ENCODE measurements around the gene ARHGEF28. TPM values are rescaled to one million over a fixed set of nuclear protein-coding genes. Genes with fewer than 3 reads are reported as not detected.

Gene ARHGEF28
- total RNA-seq, 2 experiments from 2014 or later = not detected

GRCh38 chr5:73960023-73960422 is 334.0 kb downstream of the ARHGEF28 start:
- peaks cover 3% of the 10 kb centered on the region for H3K9me3 Mint-ChIP-seq (ENCODE audit: low read depth)
- CTCF ChIA-PET = no interaction called here
- peaks cover 2% of the 10 kb centered on the region for H3K27me3 Mint-ChIP-seq
- H3K4me3 Mint-ChIP-seq = no peak overlapping the region
- ATAC-seq (no peak), DNase-seq (no peak)
- no peaks in the 10 kb centered on the region for H3K36me3 Mint-ChIP-seq
- H3K27ac Mint-ChIP-seq = no peak overlapping the region
- peaks cover 2% of the 10 kb centered on the region for H3K4me1 Mint-ChIP-seq

- CTCF ChIA-PET = no interaction called here
- H3K4me1 Mint-ChIP-seq = peaks cover 2% of the 10 kb centered on the region
- no peaks in the 10 kb centered on the region for H3K36me3 Mint-ChIP-seq
- no peak overlapping the region for H3K27ac Mint-ChIP-seq
- H3K9me3 Mint-ChIP-seq (ENCODE audit: low read depth) = peaks cover 3% of the 10 kb centered on the region
- no peak for ATAC-seq
- no peaks in the 10 kb centered on the region for H3K27me3 Mint-ChIP-seq
- DNase-seq = no peak
- H3K4me3 Mint-ChIP-seq = no peak overlapping the region
These were observed 334.4 kb downstream of the ARHGEF28 start for GRCh38 chr5:73960426-73960825.

- H3K9me3 Mint-ChIP-seq (ENCODE audit: low read depth) = peaks cover 3% of the 10 kb centered on the region
- CTCF ChIA-PET = no interaction called here
- DNase-seq = no peak
These were observed 336.9 kb downstream of the ARHGEF28 start for GRCh38 chr5:73962801-73963425.

GRCh38 chr5:73964352-73964865 is 338.4 kb downstream of the ARHGEF28 start:
- H3K4me3 Mint-ChIP-seq = no peak overlapping the region

More at GRCh38 chr5:73962801-73963425, 336.9 kb downstream of the ARHGEF28 start:
- peaks cover 2% of the 10 kb centered on the region for H3K4me1 Mint-ChIP-seq
- H3K27me3 Mint-ChIP-seq = no peaks in the 10 kb centered on the region
- no peak overlapping the region for H3K4me3 Mint-ChIP-seq
- no peaks in the 10 kb centered on the region for H3K36me3 Mint-ChIP-seq
- H3K27ac Mint-ChIP-seq = no peak overlapping the region
- no peak for ATAC-seq

GRCh38 chr5:73966451-73966850 is 340.5 kb downstream of the ARHGEF28 start:
- Mint-ChIP-seq H3K36me3 (no peaks in the 10 kb centered on the region), H3K4me3 (no peak overlapping the region), H3K4me1 (no peaks in the 10 kb centered on the region), H3K27me3 (no peaks in the 10 kb centered on the region), H3K9me3 (ENCODE audit: low read depth) (no peaks in the 10 kb centered on the region), H3K27ac (no peak overlapping the region)
- DNase-seq = no peak
- ATAC-seq = no peak
- CTCF ChIA-PET = no interaction called here

More at GRCh38 chr5:73964352-73964865, 338.4 kb downstream of the ARHGEF28 start:
- Mint-ChIP-seq H3K9me3 (ENCODE audit: low read depth) (peaks cover 3% of the 10 kb centered on the region), H3K4me1 (peaks cover 2% of the 10 kb centered on the region), H3K36me3 (no peaks in the 10 kb centered on the region), H3K27ac (no peak overlapping the region), H3K27me3 (no peaks in the 10 kb centered on the region)
- CTCF ChIA-PET = no interaction called here
- DNase-seq (no peak), ATAC-seq (no peak)

- no peak overlapping the region for H3K4me3 Mint-ChIP-seq
- H3K4me1 Mint-ChIP-seq = no peaks in the 10 kb centered on the region
- no peaks in the 10 kb centered on the region for H3K9me3 Mint-ChIP-seq (ENCODE audit: low read depth)
- no peak for DNase-seq
- ATAC-seq = no peak
- CTCF ChIA-PET = no interaction called here
- no peaks in the 10 kb centered on the region for H3K27me3 Mint-ChIP-seq
- H3K27ac Mint-ChIP-seq = no peak overlapping the region
- H3K36me3 Mint-ChIP-seq = no peaks in the 10 kb centered on the region
These were observed 341.4 kb downstream of the ARHGEF28 start for GRCh38 chr5:73967347-73967746.

- Mint-ChIP-seq H3K36me3 (no peaks in the 10 kb centered on the region), H3K27me3 (no peaks in the 10 kb centered on the region), H3K9me3 (ENCODE audit: low read depth) (no peaks in the 10 kb centered on the region), H3K27ac (no peak overlapping the region), H3K4me1 (no peaks in the 10 kb centered on the region), H3K4me3 (no peak overlapping the region)
- DNase-seq (no peak), ATAC-seq (no peak)
- CTCF ChIA-PET = no interaction called here
These were observed 342.2 kb downstream of the ARHGEF28 start for GRCh38 chr5:73968246-73968645.

- CTCF ChIA-PET = no interaction called here
- H3K36me3 Mint-ChIP-seq = no peaks in the 10 kb centered on the region
- no peaks in the 10 kb centered on the region for H3K27me3 Mint-ChIP-seq
- no peak overlapping the region for H3K27ac Mint-ChIP-seq
- H3K4me1 Mint-ChIP-seq = no peaks in the 10 kb centered on the region
- DNase-seq (no peak), ATAC-seq (no peak)
- no peak overlapping the region for H3K4me3 Mint-ChIP-seq
- no peaks in the 10 kb centered on the region for H3K9me3 Mint-ChIP-seq (ENCODE audit: low read depth)
These were observed 342.7 kb downstream of the ARHGEF28 start for GRCh38 chr5:73968729-73969128.

GRCh38 chr5:73969195-73970036 is 343.4 kb downstream of the ARHGEF28 start:
- ATAC-seq (no peak), DNase-seq (no peak)
- no peak overlapping the region for H3K27ac Mint-ChIP-seq
- no peaks in the 10 kb centered on the region for H3K36me3 Mint-ChIP-seq
- CTCF ChIA-PET = no interaction called here
- no peaks in the 10 kb centered on the region for H3K4me1 Mint-ChIP-seq
- no peaks in the 10 kb centered on the region for H3K9me3 Mint-ChIP-seq (ENCODE audit: low read depth)
- H3K27me3 Mint-ChIP-seq = peaks cover 2% of the 10 kb centered on the region
- H3K4me3 Mint-ChIP-seq = no peak overlapping the region

- Mint-ChIP-seq H3K4me3 (no peak overlapping the region), H3K4me1 (no peaks in the 10 kb centered on the region), H3K27me3 (peaks cover 2% of the 10 kb centered on the region), H3K27ac (no peak overlapping the region), H3K9me3 (ENCODE audit: low read depth) (no peaks in the 10 kb centered on the region), H3K36me3 (no peaks in the 10 kb centered on the region)
- no peak for ATAC-seq
- no peak for DNase-seq
- CTCF ChIA-PET = no interaction called here
These were observed 345.3 kb downstream of the ARHGEF28 start for GRCh38 chr5:73971326-73971725.

- Mint-ChIP-seq H3K36me3 (no peaks in the 10 kb centered on the region), H3K4me3 (no peak overlapping the region), H3K9me3 (ENCODE audit: low read depth) (no peaks in the 10 kb centered on the region), H3K27me3 (peaks cover 2% of the 10 kb centered on the region), H3K27ac (no peak overlapping the region), H3K4me1 (no peaks in the 10 kb centered on the region)
- DNase-seq = no peak
- CTCF ChIA-PET = no interaction called here
- no peak for ATAC-seq
These were observed 347.1 kb downstream of the ARHGEF28 start for GRCh38 chr5:73973135-73973534.

- Mint-ChIP-seq H3K36me3 (no peaks in the 10 kb centered on the region), H3K4me1 (no peaks in the 10 kb centered on the region), H3K27me3 (peaks cover 2% of the 10 kb centered on the region), H3K4me3 (no peak overlapping the region), H3K9me3 (ENCODE audit: low read depth) (no peaks in the 10 kb centered on the region), H3K27ac (no peak overlapping the region)
- DNase-seq (no peak), ATAC-seq (no peak)
- CTCF ChIA-PET = no interaction called here
These were observed 348.9 kb downstream of the ARHGEF28 start for GRCh38 chr5:73974871-73975360.

GRCh38 chr5:73975845-73976244 is 349.8 kb downstream of the ARHGEF28 start:
- H3K27ac Mint-ChIP-seq = no peak overlapping the region
- H3K9me3 Mint-ChIP-seq (ENCODE audit: low read depth) = no peaks in the 10 kb centered on the region
- CTCF ChIA-PET = no interaction called here
- no peak overlapping the region for H3K4me3 Mint-ChIP-seq
- DNase-seq (no peak), ATAC-seq (no peak)
- H3K27me3 Mint-ChIP-seq = peaks cover 2% of the 10 kb centered on the region
- no peaks in the 10 kb centered on the region for H3K36me3 Mint-ChIP-seq
- H3K4me1 Mint-ChIP-seq = no peaks in the 10 kb centered on the region

- no peak for ATAC-seq
- peaks cover 2% of the 10 kb centered on the region for H3K27me3 Mint-ChIP-seq
- H3K27ac Mint-ChIP-seq = no peak overlapping the region
These were observed 351.1 kb downstream of the ARHGEF28 start for GRCh38 chr5:73977146-73977545.

More at GRCh38 chr5:73977146-73977545, 351.1 kb downstream of the ARHGEF28 start:
- no peak for DNase-seq
- Mint-ChIP-seq H3K4me1 (no peaks in the 10 kb centered on the region), H3K36me3 (no peaks in the 10 kb centered on the region), H3K4me3 (no peak overlapping the region), H3K9me3 (ENCODE audit: low read depth) (no peaks in the 10 kb centered on the region)
- CTCF ChIA-PET = no interaction called here

Measured in activated CD8-positive, alpha-beta memory T cell treated with anti-CD3 and anti-CD28 coated beads, Interleukin-2, amount 10 ng/mL, durations not matched to agents 7 days and 5 days (primary cell).